TTC549 (cell line): Measurements from ENCODE around the gene MIF.
"Not testable (repeated sequence)": the region's sequence is repeated elsewhere in the genome, so short reads cannot be mapped to it uniquely, and the experiment has no call there.

Source experiments
- FAIRE-seq: peaks from 2 replicates; lab custom pipeline; 2012; peaks lifted over from hg19 to GRCh38; lab: Jason Lieb, UNC

The MIF gene

DNA sequence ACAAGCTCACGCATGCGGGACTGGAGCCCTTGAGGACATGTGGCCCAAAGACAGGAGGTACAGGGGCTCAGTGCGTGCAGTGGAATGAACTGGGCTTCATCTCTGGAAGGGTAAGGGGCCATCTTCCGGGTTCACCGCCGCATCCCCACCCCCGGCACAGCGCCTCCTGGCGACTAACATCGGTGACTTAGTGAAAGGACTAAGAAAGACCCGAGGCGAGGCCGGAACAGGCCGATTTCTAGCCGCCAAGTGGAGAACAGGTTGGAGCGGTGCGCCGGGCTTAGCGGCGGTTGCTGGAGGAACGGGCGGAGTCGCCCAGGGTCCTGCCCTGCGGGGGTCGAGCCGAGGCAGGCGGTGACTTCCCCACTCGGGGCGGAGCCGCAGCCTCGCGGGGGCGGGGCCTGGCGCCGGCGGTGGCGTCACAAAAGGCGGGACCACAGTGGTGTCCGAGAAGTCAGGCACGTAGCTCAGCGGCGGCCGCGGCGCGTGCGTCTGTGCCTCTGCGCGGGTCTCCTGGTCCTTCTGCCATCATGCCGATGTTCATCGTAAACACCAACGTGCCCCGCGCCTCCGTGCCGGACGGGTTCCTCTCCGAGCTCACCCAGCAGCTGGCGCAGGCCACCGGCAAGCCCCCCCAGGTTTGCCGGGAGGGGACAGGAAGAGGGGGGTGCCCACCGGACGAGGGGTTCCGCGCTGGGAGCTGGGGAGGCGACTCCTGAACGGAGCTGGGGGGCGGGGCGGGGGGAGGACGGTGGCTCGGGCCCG is at the start of gene MIF:
Gene MIF, plus strand, starts transcription at position 439 of the 765 bp plus-strand sequence. Its CDS starts 92 bp downstream, at position 531.
- FAIRE-seq, result no peak

DNA sequence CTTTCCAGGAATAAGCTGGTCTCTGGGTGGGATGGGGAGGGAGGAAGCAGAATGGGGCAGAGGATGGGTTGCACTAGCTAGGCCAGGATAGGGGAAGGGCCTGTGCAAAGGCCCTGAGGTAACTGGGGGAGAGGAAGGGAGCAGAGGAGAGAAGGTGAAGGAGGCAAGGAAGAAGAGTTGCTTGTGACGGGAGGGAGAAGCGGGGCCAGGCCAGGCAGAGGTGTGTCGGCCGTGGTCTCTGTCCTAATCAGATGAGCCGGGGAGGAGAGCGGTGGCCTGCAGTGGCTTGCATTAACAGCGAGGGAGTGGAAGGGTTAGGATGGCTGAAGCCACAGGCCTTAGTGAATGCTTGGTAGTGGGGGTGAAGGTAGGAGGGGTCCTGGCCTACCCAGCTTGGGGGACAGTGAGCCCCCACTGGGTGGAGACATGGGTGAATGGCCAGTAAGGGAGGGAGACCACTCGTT is 49.4 kb upstream of the MIF start:
- FAIRE-seq, result no peak

DNA sequence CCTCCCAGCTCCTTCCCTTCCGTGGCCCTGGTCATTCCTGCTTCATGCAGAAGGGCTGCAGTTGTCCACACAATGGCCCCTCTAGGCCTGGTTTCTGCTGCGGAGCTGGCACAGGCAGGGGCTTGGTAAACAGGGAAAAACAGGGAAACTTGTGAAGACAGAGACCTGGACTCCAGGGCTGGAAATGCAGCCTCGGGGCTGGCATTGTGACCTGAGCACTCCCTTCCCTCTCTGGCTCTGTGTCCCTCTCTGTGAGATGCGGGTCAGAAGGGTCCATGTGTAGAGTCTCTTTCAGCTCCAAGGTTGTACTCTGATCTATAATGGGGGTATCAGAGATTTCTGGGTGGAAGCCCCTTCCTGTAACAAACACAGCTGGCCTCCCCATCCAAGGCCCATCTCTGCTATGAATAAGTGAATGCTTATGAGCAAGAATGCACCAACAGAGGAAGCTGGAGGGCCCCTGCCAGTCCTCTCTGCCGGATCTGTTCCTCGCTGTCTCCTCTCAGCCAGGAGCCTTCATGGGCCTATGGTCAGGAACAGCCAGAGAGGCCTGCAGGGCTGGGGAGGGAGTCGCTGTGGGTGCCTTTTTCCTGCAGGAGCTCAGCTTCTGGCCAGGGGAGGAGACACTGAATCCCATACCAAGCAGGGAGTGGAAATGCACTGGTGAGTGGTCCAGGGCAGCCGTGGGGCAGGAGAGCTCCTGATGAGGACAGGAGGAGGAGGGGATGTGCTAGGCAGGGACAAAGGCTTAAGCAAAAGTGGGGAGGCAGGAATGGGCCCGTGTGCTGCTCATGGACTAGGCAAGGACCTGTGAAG is 48.7 kb upstream of the MIF start:
- FAIRE-seq, result no peak

DNA sequence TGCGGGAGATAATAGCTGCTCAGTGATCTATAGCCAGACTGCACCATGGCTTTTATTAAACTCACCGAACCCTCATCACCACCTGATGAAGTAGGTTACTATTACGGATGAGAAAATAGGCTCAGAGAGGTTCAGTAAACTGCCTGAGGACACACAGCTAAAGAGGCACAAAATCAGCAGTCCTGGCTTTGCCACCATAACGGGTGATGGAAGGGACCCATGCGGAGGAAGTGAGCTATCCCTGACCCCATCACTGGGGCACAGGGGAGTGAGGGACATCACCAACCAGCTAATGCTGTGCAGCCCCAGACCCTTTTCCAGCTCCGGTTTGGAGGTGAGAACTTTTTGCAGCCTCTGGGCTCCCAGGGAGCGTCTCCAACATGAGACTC is 48.1 kb upstream of the MIF start:
- no peak for FAIRE-seq

DNA sequence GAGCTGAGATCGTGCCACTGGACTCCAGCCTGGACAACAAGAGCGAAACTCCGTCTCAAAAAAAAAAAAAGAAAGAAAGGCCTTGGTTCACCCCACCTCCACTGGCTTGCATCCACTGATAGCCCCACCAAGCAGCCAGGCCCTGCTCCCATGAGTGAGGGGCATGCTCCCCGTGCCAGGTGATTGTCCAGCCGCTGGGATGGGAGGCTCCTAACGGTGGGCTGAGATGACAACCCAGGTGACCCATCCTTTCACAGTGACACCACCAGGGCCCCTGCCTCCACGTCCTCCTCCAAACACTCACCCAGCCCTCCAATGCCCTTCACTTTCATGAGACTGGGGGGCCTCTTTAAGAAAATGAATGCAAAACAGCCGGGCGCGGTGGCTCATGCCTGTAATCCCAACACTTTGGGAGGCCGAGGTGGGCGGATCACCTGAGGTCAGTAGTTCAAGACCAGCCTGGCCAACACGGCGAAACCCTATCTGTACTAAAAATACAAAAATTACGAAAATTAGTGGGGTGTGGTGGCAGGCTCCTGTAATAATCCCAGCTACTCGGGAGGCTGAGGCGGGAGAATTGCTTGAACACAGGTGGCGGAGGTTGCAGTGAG is 46.8 kb upstream of the MIF start:
- no peak for FAIRE-seq

DNA sequence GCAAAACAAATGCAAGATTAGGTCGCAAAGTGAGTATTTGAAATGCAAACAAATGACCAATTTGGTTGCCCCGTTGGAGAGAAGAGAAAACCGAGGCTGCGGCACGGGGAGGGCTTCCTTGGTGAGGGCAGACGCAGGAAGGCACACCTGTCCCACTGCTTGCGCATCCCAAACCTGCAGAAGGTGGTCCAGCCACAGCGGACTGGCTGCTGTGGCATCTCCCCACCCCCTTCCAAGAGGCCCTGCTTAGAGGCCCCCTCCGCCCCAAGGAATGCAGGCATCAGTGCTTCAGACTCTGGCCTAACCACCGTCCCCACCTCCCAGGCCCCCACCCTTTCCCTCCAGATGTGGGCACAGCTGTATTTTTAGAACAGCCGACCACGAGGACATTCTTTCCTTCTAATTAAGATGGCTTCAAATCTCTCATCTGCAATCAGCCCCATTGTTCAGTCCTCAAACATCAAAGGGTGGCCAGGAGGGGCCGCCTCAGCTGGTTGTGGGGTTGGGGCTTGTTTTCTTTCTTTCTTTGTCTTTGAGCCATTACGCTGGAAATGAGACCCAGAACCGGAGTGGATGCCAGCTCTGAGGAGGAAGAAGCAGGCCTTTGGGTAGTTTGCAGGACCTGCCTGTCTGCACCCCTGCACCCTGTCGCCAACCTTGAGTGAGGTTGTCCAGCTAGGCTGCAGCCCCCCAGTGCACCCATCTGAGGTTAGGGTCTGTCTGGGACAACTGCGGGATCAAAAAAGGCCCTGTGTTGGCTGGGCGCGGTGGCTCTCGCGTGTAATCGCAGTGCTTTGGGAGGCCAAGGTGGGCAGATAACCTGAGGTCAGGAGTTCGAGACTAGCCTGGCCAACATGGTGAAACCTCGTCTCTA is 46.0 kb upstream of the MIF start:
- no peak for FAIRE-seq

DNA sequence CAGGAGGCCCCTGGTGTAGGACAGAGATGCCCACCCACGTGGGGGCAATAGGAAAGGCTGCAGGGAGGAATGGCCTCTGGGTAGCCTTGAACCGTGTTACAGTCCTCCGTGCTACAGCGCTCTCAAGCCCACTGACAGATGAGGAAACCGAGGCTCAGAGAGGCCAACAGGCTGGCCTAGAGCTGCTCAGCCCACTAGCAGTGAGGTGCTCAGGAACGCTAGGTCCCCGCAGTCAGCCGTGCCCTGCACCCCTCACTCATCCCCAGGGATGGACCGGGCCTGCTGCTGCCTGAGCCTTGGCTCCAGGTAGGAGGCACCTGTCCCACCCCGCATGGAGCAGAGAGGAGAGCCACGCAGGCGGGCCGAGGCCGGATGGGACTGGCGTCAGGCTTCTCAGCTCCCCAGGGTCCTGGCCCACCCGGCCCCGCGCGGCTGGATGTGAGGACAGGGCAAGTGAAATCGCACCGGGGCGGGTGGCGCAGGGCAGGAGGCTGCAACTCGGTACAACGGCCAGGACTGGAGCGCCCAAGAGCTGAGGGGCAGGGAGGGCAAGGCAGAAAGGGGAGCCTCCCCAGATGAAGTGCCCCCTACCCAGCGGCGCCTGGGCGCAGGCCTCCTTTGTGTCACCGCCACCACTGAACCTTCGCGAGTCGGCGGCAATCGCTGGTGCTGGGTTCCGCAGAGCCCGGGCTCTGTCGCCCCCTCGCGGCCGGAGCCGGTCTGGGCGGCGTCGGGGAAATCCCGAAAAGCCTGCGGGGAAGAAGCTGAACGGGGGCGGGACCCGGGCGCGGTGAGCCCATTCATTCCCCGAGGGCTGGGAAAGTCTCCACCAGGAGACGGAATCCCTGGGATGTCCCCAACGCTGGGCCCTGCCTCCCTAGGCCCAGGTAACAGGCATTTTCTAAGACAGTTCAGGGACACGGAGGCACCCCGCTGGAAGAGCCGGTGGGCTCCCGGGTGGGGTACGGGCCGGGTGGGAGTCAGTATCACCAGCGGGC is 44.9 kb upstream of the MIF start:
- no peak for FAIRE-seq

DNA sequence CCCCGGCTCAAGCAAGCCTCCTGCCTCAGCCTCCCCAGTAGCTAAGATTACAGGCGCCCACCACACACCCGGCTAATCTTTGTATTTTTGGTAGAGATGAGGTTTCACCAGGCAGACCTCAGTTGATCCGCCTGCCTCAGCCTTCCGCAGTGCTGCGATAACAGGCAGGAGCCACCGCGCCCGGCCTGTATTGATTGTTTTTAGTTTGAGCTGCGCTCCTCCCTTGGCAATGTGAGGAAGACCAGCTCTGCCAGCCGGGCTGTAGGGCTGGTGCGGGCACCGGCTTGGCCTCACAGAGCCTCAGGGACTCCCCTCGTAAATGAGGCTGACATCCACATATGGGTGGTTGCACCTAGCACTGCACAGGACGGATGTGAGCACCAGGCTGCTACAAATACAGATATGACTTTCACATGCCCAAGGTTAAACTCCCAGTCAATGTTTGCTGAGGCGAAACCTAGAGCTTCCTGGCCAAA is 44.0 kb upstream of the MIF start:
- no peak for FAIRE-seq

DNA sequence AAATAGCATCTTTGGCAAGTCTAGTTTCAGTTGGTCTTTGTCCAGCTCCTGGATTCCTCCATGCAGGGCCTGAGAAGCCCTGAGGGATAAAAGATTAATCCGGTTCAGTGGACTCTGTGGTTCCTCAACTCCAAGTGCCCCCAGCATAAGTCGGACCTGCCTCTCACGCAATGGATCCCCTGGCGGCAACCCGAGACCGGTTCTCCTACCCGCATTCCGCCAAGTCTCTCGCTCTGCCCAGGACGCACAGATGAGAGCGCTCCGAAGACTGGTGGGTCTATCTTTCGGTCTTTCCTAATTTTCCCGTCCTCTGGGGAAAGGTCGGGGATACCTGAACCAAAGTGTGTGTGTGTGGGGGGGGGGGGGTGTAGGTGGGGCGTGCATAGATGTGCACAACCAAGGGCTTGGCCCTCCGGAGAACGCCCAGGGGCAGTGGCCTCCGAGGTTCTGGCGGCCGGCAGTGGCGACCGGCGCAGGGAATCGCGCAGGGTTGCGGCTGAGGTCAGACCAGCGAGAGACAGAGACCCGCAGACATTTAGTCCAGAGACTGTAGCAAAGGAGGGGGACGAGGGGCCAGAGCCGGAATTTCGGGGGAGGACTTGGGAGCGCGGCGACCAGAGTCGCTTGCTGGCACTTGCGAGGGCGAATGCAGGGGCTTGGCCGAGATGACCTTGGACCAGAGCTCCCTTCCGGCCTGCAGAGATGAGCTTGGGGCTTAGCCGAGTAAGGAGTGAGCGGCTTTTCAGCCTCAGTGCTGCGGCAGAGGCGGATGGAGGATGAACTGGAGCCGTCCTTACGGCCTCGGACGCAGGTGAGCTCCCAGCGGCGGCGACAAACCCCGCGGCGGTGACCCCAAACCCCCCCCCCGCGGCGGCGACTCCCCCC is 37.2 kb upstream of the MIF start:
- FAIRE-seq, result no peak

DNA sequence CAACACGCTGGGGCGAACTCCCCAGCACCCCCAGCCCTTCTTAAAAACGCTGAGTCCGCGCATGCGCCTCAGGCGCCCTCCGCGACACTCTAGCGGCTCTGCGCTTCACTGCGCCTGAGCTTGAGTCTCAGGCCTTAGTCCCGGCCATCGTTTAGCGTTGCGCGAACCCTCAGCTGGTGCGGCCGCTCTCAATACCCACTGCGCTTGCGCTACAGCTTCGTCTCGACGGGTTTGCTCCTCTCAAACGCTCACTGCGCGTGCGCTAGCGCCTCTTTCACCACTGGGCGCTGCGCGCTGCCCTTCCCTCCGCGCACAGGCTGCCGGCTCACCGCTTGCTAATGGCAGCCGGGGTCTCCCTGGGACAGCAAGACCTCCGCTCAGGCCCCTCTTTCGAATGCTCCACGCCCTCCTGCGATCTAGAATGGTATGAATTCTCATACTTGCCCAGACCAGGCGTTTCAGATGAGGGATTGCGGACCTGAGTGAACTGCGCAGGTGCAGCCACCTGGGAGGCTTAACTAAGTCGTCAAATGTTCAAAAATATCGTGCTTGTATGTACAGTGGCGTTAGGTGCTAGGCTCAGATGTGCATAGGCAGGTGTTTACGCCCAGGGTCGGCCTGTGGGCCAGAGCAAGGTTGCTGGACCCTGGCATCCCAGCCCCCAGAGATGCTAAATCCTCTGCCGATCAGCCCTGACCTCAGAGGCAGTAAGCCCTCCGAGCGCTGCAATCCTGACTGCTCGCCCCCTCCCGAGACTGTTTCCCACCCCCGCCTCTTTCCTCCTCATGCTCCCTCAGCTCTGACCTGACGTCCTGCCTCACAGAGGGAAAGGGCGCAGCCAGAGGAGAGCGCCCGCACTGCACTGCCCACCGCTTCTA is 36.3 kb upstream of the MIF start, which contains the start of gene SLC2A11:
Gene SLC2A11, plus strand, starts transcription at position 270 of the 878 bp plus-strand sequence. Its CDS starts 125 bp downstream, at position 395.
- FAIRE-seq, result no peak

DNA sequence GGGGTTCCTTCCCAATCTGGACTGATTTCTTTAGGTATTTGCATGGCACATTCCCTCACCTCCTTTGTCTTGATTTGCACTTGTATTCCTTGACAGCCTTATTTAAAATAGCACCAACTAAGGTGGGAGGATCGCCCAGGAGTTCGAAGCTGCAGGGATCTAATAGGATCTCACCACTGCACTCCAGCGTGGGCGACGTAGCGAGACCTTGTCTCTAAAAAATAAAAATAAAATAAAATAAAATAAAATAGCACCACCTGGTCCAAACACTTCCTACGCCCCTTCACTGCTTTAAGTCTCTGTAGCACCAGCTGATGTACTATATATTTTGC is 35.7 kb upstream of the MIF start:
- FAIRE-seq, result no peak

DNA sequence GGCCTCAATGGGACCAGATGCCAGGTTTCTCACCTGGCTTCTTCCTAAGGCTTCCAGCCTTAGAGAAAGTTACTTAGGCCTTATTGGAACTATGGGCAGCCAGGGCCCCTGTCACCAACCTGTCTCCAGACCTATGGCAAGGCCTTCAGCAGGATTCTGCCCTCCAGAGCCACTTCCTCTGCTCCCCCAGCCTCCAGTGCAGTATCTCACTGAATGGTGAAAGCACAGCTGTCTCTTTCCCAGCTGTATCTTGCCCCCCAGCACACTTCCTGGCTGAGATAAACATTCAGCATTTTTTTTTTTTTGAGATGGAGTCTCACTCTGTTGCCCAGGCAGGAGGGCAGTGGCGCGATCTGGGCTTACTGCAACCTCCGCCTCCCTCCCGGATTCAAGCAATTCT is 35.0 kb upstream of the MIF start:
- no peak for FAIRE-seq

DNA sequence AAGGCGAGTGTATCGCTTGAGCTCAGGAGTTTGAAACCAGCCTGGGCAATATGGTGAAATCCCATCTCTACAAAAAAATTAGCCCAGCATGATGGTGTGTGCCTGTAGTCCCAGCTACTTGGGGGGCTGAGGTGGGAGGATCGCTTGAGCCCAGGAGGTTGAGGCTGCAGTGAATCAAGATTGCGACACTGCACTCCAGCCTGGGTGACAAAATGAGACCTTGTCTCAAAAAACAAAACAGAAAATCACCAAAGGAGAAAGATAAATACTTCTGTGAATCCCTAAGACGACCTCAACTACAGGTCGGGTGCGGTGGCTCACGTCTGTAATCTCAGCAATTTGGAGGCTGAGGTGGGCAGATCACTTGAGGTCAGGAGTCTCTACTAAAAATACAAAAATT is 34.0 kb upstream of the MIF start:
- not testable (repeated sequence) for FAIRE-seq

DNA sequence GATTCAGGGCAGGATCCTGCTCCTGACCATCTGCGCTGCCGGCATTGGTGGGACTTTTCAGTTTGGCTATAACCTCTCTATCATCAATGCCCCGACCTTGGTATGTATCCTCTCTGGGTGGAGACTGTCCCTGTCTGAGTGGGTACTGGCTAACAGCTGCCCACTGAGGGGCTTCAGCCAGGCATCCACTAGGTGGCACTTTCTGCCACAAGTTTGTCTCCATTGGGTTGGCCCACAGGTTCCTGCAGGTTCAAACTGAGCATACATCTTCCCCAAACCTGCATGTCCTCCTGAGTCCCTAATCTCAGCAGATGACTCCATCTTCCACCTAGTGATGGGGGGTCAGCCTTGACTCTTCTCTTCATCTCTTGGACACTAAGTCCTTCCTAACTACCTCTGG is 32.1 kb upstream of the MIF start:
- FAIRE-seq, result no peak

DNA sequence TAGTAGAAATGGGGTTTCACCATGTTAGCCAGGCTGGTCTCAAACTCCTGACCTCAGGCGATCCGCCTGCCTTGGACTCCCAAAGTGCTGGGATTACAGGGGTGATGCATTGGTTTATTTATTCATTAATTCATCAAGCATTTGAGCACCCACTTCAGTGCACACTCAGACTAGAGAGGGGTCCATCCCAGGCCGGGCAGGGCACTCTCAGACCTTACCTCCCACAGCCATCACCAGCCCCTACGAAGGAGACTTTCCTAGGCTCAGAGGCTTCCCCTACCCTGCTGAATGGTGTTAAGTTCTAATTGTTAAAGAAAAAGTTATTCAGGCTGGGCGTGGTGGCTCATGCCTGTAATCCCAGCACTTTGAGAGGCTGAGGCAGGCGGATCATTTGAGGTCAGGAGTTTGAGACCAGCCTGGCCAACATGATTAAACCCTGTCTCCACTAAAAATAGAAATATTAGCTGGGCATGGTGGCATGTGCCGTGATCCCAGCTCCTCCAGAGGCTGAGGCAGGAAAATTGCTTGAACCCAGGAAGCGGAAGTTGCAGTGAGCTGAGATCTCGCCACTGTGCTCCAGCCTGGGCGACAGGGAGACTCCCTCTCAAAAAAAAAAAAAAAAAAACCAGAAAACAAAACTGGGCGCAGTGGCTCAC is 29.6 kb upstream of the MIF start:
- FAIRE-seq, result not testable (repeated sequence)

DNA sequence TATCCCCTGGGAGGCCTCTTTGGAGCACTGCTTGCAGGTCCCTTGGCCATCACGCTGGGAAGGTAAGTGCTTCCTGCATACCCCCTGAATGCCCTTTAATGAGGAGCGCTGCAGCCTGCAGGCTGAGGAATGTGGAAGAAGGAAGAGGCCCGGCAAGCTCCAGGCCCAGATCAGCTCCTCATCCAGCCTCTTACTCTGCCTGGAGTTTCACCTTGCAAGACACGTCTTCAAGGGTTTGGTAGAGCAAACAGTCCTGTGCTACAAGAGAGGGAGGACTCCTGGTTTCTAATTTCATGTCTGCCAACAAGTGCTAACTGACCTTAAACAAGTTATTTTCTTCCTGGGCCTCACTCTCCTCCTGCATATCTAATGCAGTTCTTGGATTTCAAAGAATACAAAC is 25.6 kb upstream of the MIF start:
- FAIRE-seq, result no peak

DNA sequence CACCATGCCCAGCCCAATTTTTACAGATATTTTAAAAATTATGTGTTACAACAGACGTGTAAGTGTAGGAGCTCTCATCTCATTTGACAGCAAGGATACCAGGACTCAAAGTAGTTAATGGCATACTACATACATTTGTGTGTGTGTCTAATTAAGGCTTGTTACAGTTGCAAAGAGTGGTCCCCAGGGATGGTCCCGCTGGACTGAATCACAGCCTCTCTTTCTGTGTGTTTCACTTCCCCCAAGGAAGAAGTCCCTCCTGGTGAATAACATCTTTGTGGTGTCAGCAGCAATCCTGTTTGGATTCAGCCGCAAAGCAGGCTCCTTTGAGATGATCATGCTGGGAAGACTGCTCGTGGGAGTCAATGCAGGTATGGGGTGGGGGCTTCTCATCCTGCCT is 19.3 kb upstream of the MIF start:
- no peak for FAIRE-seq

DNA sequence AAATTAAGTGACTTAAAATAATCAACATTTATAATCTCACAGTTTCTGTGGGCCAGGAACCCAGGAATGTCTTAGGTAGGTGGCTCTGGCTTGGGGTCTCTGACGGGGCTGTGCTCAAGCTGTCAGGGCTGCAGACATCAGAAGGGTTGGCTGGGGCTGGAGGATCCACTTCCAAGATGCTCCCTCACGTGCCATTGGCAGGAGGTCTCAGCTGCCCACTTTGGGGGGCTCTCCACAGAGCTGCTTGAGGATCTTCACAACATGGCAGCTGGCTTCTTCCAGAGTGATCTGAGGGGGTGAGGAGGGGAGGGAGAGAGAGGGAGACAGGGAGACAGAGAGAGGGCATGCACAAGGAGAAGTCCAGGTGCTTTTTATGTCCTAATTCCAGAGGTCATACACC is 18.4 kb upstream of the MIF start:
- FAIRE-seq, result no peak
